HepG2 (cell line): Measurements from ENCODE around the gene MYLK. TPM values are rescaled to one million over a fixed set of nuclear protein-coding genes. Genes with fewer than 3 reads are reported as not detected.

Experiments used
- ARHGAP35 ChIP-seq: sonication (generic); formaldehyde crosslinking; IDR thresholded peaks from 2 replicates; pipeline ENCODE4 v1.9.0; 2022; ENCODE audit warnings: mild to moderate bottlenecking, inconsistent platforms, moderate library complexity, missing genetic modification reagents, borderline replicate concordance
- ARNT2 ChIP-seq: sonication (generic); formaldehyde crosslinking; IDR thresholded peaks from 2 replicates; pipeline ENCODE4 v1.8.0; 2022; ENCODE audit warnings: mild to moderate bottlenecking, low read depth, missing genetic modification reagents, moderate library complexity
- DNMT1 ChIP-seq: sonication (generic); formaldehyde crosslinking; IDR thresholded peaks from 2 replicates; pipeline ENCODE4 v1.5.1; 2020; ENCODE audit warnings: mild to moderate bottlenecking, missing genetic modification reagents
- HHEX ChIP-seq: IDR thresholded peaks from 2 replicates; pipeline ENCODE4 v1.6.1; 2016; ENCODE audit warnings: control low read depth
- KMT2A ChIP-seq: sonication (generic); formaldehyde crosslinking; IDR thresholded peaks from 2 replicates; pipeline ENCODE4 v1.4.0; 2020; ENCODE audit warnings: missing genetic modification reagents
- MYC ChIP-seq: sonication (generic); formaldehyde crosslinking; IDR thresholded peaks from 2 replicates; pipeline ENCODE4 v1.9.0; 2021; ENCODE audit warnings: missing genetic modification reagents, borderline replicate concordance
- NCOA5 ChIP-seq: sonication (generic); formaldehyde crosslinking; IDR thresholded peaks from 2 replicates; pipeline ENCODE4 v1.4.0; 2020; ENCODE audit warnings: missing genetic modification reagents
- NCOR1 ChIP-seq: fragments of 200-600 bp; sonication (generic); IDR thresholded peaks from 2 replicates; pipeline ENCODE4 v1.7.0; 2017; ENCODE audit warnings: antibody characterized with exemption, low read length, borderline replicate concordance
- NFIB ChIP-seq: sonication (generic); formaldehyde crosslinking; IDR thresholded peaks from 2 replicates; pipeline ENCODE4 v1.9.0; 2021; ENCODE audit warnings: missing genetic modification reagents, mild to moderate bottlenecking, borderline replicate concordance
- NR2F1 ChIP-seq, 2 experiments: fragments of 450-650 bp in 1 of 2; formaldehyde crosslinking in 1 of 2; IDR thresholded peaks; 2 replicates each; pipeline versions ENCODE4 v1.5.0 to v1.6.1; 2016 to 2020; ENCODE audit warnings: mild to moderate bottlenecking in 1 of 2, missing compliant biosample characterization in 1 of 2, missing genetic modification reagents in 1 of 2, moderate library complexity in 1 of 2
- PHB2 ChIP-seq: fragments of 450-650 bp; IDR thresholded peaks from 2 replicates; pipeline ENCODE4 v1.6.1; 2018; ENCODE audit not compliant: partially characterized antibody
- PHF5A ChIP-seq: IDR thresholded peaks from one replicate; pipeline ENCODE4 v1.6.1; 2018; ENCODE audit warnings: low read depth, missing genetic modification reagents; ENCODE audit not compliant: unreplicated experiment
- RFX3 ChIP-seq: IDR thresholded peaks from 2 replicates; pipeline ENCODE4 v1.6.1; 2016; ENCODE audit warnings: missing biosample characterization, missing genetic modification reagents
- SIX1 ChIP-seq: sonication (generic); formaldehyde crosslinking; IDR thresholded peaks from 2 replicates; pipeline ENCODE4 v1.4.0; 2020; ENCODE audit warnings: missing genetic modification reagents, borderline replicate concordance
- SMAD3 ChIP-seq: sonication (generic); formaldehyde crosslinking; IDR thresholded peaks from 2 replicates; pipeline ENCODE4 v1.4.0; 2020; ENCODE audit warnings: missing genetic modification reagents
- SPEN ChIP-seq: sonication (generic); formaldehyde crosslinking; IDR thresholded peaks from 2 replicates; pipeline ENCODE4 v1.5.1; 2020; ENCODE audit warnings: low read depth, mild to moderate bottlenecking, missing genetic modification reagents
- ZBTB3 ChIP-seq: sonication (generic); formaldehyde crosslinking; IDR thresholded peaks from 2 replicates; pipeline ENCODE4 v1.4.0; 2020; ENCODE audit warnings: low read depth, mild to moderate bottlenecking, moderate library complexity, missing genetic modification reagents, borderline replicate concordance
- ZNF550 ChIP-seq: sonication (generic); formaldehyde crosslinking; IDR thresholded peaks from 2 replicates; pipeline ENCODE4 v1.4.0; 2020; ENCODE audit warnings: mild to moderate bottlenecking, missing genetic modification reagents, borderline replicate concordance
- ZNF558 ChIP-seq: sonication (generic); formaldehyde crosslinking; IDR thresholded peaks from 2 replicates; pipeline ENCODE4 v1.9.0; 2022; ENCODE audit warnings: mild to moderate bottlenecking, missing genetic modification reagents, borderline replicate concordance
- polyA plus RNA-seq, 8 experiments: library from polyadenylated mRNA; depleted of rRNA in 3 of 8; stranded (reverse) in 7 of 8; unstranded in 1 of 8; fragments of >200 nt; fragmentation: Illumina TruSeq in 4 of 8; extraction: Trizol in 4 of 8; gene quantifications; 2 replicates each; pipeline versions ENCODE4 v1.2.1 to v1.2.3, GENCODE V29; 2011 to 2016; ENCODE audit warnings: low read depth in 4 of 8, missing spikeins in 1 of 8, mixed read lengths in 1 of 8; ENCODE audit not compliant: insufficient read depth in 1 of 8
- total RNA-seq, 5 experiments: library from RNA; depleted of rRNA; stranded (reverse); fragments of >200 nt; fragmentation: Illumina TruSeq; extraction: Trizol; gene quantifications; 2 replicates each; pipeline ENCODE4 v1.2.3, GENCODE V29; 2016; ENCODE audit warnings: low read depth in 1 of 5
- TF ChIP-seq, protein P1 (sequence below): sonication (generic); formaldehyde crosslinking; IDR thresholded peaks from 2 replicates; pipeline ENCODE4 v1.4.0; 2020; ENCODE audit warnings: missing genetic modification reagents
- TF ChIP-seq, protein P2 (sequence below): sonication (generic); formaldehyde crosslinking; IDR thresholded peaks from 2 replicates; pipeline ENCODE4 v1.9.0; 2021; ENCODE audit warnings: missing genetic modification reagents, borderline replicate concordance

Gene MYLK
- total and polyA plus RNA-seq, 2 of the 13 experiments (the other 11 are each of a cell fraction or from before 2014, with no cell fraction given), result 10.6 to 34.9 TPM

DNA sequence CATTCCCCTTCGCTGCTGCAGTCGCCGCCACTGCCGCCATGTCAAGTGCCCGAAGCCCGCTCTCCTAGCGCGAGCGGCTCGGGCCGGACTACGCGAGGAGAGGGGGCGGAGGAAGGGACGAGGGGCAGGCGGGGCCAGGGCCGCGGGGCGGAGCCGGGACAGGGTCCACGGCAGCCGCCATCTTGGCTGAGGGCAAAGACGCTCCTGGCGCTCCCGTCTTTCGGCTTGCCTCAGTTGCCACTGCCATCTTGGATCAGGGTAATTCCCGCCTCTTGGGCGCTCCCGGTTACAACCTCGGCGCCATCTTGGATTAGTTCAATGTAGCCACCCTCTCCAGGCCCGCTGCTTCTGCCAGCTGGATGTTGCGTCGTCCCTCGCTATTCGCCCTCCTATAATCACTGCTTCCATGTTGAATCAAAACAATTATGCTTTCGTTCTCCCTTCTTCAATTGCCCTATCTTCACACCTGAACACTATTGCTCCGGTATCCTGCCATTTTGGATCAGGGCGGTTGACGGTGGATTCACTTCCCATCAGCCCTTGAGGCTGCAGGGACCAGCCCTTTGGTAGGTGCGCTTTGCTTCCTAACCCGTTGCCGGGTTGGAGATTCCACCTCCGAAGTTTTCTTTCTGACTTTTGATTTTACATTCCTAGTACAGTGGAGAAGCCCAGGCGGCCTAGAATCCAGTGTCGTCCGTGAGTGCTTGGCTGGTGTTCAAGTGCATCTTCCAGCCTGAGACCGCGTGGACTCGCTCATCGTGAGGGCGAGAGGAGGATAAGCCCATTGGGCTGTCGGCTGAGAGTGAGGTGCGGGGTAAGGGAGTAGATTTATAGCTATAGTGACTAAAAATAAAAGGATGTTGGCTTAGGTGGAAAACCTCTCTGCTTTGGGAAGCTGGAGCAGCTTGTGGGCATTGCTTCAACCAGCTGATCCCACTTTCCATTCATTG, 298.9 kb downstream of the MYLK start, which contains the start of gene HACD2 (continued):
- TF ChIP-seq NCOA5 (no peak), PHF5A (CRISPR knock-in tag) (peak; percentile 24), NCOR1 (peak; percentile 31; the same call in 1 of the 2 replicates), ZNF558 (CRISPR knock-in tag) (0 out of 2 replicates have a peak, but pooled peaks have one; percentile 63), SPEN (peak; percentile 77), ZNF550 (CRISPR knock-in tag) (no peak), HHEX (CRISPR knock-in tag) (no peak), ARHGAP35 (CRISPR knock-in tag) (no peak), NFIB (CRISPR knock-in tag) (no peak), ARNT2 (CRISPR knock-in tag) (0 out of 2 replicates have a peak, but pooled peaks have one; percentile 80), ZBTB3 (CRISPR knock-in tag) (peak; percentile 48; the same call in 1 of the 2 replicates), NR2F1 (CRISPR knock-in tag; IDR thresholded peaks at IDR 0.05) (no peak), KMT2A (CRISPR knock-in tag) (peak; percentile 69), PHB2 (no peak), DNMT1 (CRISPR knock-in tag) (no peak), MYC (CRISPR knock-in tag) (peak; percentile 62; the same call in 1 of the 2 replicates), SMAD3 (CRISPR knock-in tag) (no peak; the same call in 1 of the 2 replicates), RFX3 (CRISPR knock-in tag) (no peak), SIX1 (CRISPR knock-in tag) (no peak)
- TF ChIP-seq, protein P1, sequence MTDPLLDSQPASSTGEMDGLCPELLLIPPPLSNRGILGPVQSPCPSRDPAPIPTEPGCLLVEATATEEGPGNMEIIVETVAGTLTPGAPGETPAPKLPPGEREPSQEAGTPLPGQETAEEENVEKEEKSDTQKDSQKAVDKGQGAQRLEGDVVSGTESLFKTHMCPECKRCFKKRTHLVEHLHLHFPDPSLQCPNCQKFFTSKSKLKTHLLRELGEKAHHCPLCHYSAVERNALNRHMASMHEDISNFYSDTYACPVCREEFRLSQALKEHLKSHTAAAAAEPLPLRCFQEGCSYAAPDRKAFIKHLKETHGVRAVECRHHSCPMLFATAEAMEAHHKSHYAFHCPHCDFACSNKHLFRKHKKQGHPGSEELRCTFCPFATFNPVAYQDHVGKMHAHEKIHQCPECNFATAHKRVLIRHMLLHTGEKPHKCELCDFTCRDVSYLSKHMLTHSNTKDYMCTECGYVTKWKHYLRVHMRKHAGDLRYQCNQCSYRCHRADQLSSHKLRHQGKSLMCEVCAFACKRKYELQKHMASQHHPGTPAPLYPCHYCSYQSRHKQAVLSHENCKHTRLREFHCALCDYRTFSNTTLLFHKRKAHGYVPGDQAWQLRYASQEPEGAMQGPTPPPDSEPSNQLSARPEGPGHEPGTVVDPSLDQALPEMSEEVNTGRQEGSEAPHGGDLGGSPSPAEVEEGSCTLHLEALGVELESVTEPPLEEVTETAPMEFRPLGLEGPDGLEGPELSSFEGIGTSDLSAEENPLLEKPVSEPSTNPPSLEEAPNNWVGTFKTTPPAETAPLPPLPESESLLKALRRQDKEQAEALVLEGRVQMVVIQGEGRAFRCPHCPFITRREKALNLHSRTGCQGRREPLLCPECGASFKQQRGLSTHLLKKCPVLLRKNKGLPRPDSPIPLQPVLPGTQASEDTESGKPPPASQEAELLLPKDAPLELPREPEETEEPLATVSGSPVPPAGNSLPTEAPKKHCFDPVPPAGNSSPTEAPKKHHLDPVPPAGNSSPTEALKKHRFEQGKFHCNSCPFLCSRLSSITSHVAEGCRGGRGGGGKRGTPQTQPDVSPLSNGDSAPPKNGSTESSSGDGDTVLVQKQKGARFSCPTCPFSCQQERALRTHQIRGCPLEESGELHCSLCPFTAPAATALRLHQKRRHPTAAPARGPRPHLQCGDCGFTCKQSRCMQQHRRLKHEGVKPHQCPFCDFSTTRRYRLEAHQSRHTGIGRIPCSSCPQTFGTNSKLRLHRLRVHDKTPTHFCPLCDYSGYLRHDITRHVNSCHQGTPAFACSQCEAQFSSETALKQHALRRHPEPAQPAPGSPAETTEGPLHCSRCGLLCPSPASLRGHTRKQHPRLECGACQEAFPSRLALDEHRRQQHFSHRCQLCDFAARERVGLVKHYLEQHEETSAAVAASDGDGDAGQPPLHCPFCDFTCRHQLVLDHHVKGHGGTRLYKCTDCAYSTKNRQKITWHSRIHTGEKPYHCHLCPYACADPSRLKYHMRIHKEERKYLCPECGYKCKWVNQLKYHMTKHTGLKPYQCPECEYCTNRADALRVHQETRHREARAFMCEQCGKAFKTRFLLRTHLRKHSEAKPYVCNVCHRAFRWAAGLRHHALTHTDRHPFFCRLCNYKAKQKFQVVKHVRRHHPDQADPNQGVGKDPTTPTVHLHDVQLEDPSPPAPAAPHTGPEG (CRISPR knock-in tag), result no peak
- TF ChIP-seq, protein P2, sequence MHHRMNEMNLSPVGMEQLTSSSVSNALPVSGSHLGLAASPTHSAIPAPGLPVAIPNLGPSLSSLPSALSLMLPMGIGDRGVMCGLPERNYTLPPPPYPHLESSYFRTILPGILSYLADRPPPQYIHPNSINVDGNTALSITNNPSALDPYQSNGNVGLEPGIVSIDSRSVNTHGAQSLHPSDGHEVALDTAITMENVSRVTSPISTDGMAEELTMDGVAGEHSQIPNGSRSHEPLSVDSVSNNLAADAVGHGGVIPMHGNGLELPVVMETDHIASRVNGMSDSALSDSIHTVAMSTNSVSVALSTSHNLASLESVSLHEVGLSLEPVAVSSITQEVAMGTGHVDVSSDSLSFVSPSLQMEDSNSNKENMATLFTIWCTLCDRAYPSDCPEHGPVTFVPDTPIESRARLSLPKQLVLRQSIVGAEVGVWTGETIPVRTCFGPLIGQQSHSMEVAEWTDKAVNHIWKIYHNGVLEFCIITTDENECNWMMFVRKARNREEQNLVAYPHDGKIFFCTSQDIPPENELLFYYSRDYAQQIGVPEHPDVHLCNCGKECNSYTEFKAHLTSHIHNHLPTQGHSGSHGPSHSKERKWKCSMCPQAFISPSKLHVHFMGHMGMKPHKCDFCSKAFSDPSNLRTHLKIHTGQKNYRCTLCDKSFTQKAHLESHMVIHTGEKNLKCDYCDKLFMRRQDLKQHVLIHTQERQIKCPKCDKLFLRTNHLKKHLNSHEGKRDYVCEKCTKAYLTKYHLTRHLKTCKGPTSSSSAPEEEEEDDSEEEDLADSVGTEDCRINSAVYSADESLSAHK, result peak; percentile 71; the same call in 1 of the 2 replicates
